Muscle layer of colon (tissue), 2 donors: Measurements from ENCODE around the gene THAP7.
A peak's percentile ranks its signal among the peaks of the same experiment; 100 is the strongest.

ENCODE experiments used
- H3K27ac ChIP-seq: one replicate; pipeline ENCODE4 v1.7.0; 2013; ENCODE audit warnings: low read depth, mild to moderate bottlenecking, low read length, moderate library complexity
- H3K27me3 ChIP-seq, 2 donors: one replicate each; pipeline ENCODE4 v1.7.0; 2013; ENCODE audit warnings: low read length in 2 of 2, mild to moderate bottlenecking in 2 of 2; ENCODE audit not compliant: insufficient read depth in 2 of 2, control insufficient read depth in 1 of 2
- H3K36me3 ChIP-seq: one replicate; pipeline ENCODE4 v1.7.0; 2013; ENCODE audit warnings: mild to moderate bottlenecking, low read length; ENCODE audit not compliant: insufficient read depth
- H3K4me1 ChIP-seq: one replicate; pipeline ENCODE4 v1.7.0; 2013; ENCODE audit warnings: mild to moderate bottlenecking, low read length; ENCODE audit not compliant: insufficient read depth
- H3K4me3 ChIP-seq, 2 donors: one replicate each; pipeline ENCODE4 v1.7.0; 2013; ENCODE audit warnings: low read length in 2 of 2, low read depth in 1 of 2, mild to moderate bottlenecking in 1 of 2, moderate library complexity in 1 of 2
- H3K9ac ChIP-seq: one replicate; pipeline ENCODE4 v1.7.0; 2013; ENCODE audit warnings: low read length
- H3K9me3 ChIP-seq: one replicate; pipeline ENCODE4 v1.7.0; 2013; ENCODE audit warnings: mild to moderate bottlenecking, low read length
- donor health status: abdominal sarcoma.
- donor health status: Adenocarcinoma of cecum.

The THAP7 gene

DNA sequence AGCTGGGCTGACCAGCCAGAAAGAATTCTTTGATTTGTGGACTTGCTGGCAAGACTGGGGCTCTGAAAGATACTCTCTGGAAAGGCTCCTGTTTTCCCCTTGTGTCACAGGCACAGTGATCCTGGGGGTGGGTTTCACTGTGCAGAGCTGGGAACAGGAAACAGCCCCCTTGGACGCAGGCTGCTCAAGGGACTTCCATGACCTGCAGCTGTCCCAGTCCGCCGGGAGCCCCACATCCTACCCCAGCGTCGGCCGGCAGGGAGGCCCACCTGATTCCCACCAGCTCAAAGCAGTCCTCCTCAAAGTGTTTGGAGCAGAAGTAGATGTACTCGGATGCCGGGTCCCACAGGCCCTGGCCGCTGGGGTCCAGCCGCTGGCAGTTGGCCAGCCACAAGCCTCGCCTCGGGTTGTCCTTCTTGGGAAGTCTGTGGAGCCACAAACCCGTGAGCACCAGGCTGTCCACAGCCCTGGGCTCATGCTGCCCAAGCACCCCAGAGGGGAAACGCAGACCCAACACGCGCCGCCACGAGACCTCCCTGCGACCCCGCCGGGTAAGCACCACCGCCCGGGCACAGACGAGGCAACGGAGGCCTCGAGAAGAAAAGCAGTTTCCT is 824 bp downstream of the THAP7 start:
- peaks cover 31% of the 10 kb centered on the region for H3K36me3 ChIP-seq
- H3K27ac ChIP-seq: peak overlapping the region; percentile 94
- H3K9me3 ChIP-seq: no peaks in the 10 kb centered on the region
- H3K9ac ChIP-seq: peak overlapping the region; percentile 90
- peaks cover 33% of the 10 kb centered on the region for H3K4me1 ChIP-seq
- H3K4me3 ChIP-seq: peak overlapping the region; percentile 81 to 97
- H3K27me3 ChIP-seq: no peaks in the 10 kb centered on the region

DNA sequence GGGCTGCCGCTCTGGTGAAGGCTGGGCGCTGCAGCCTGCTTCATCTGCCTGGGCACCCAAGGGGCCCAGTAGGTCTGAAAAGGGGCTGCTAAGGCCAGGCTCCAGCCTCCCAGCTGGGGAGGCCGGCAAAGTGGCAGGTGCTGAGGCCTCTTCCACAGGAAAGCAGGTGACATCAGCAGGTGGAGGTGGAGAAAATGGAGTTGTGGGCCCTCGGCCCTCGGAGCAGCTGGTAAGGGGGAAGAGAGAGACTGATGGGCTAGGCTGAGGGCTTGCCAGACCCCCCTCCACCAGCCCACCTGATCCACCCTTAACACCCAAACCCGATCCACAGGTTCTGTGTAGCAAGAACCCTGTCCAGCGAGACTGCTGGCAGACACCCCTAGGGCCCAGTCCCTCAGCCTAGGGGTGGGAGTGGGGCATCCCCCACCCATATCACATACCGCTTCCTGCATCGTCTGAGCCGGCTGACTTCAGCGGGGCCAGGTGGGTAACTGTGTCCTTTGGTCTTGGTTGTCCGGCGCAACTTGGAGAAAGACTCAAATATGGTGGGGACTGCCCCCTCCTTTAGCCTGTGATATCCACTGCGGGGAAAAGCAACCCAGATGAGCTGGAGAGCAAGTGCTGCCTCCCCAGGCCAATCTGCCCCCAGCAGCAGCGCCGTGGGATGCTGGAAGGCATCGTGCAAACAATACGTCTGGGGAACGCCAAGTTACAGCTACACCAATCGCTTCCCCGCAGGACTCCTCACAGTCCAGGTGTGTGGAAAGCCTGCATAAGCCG is 1.5 kb downstream of the THAP7 start:
- Histone ChIP-seq H3K27me3 (no peaks in the 10 kb centered on the region), H3K4me3 (peak overlapping the region; percentile 81 to 97), H3K4me1 (peaks cover 33% of the 10 kb centered on the region), H3K36me3 (peaks cover 34% of the 10 kb centered on the region), H3K27ac (peak overlapping the region; percentile 94), H3K9me3 (no peaks in the 10 kb centered on the region), H3K9ac (peak overlapping the region; percentile 90)

DNA sequence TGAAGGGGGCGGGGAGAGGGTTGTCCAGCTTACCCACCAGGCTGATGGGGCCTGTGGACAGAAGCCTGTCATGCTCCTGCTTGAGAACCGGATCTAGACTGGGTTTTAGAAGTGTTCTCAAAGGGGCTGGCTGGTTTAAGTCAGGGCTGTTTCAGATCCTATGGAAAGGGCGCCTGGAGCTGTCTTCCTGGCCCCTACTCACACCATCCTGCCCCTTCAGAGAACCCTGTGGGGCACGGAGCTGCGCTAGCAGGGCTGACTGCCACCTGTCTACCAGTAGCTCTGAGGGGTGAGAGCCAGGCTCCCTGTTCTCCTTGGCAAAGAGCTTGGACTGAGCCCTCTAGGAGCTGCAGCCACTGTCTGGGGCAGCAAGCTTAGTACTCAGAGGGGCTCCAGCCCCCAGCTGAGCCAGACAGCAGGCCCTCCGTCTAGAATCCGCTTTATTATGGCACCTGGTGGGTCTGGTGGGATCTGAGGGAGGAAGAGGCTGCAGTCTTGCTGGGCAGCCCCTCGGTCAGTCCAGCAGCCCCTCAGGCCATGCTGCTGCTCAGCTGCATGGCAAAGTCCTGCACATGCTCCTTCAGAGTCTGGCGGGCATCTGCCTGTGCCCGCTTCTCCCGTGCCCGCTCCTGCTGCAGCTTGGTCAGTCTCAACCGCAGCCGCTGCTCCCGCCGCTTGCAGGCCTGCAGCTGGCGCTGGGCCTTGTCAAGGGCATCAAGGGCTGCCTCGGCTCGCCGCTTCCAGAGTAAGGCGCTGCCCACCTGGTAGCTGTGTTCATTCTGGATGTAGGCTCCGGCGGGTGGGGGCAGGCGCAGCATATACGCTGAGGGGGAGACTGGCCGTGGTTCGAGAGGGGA is 2.3 kb downstream of the THAP7 start:
- Histone ChIP-seq H3K4me3 (peak overlapping the region in 1 of 2 donors; percentile 97), H3K4me1 (peaks cover 33% of the 10 kb centered on the region), H3K27ac (no peak overlapping the region), H3K9ac (peak overlapping the region; percentile 90), H3K9me3 (no peaks in the 10 kb centered on the region), H3K27me3 (no peaks in the 10 kb centered on the region), H3K36me3 (peaks cover 36% of the 10 kb centered on the region)

DNA sequence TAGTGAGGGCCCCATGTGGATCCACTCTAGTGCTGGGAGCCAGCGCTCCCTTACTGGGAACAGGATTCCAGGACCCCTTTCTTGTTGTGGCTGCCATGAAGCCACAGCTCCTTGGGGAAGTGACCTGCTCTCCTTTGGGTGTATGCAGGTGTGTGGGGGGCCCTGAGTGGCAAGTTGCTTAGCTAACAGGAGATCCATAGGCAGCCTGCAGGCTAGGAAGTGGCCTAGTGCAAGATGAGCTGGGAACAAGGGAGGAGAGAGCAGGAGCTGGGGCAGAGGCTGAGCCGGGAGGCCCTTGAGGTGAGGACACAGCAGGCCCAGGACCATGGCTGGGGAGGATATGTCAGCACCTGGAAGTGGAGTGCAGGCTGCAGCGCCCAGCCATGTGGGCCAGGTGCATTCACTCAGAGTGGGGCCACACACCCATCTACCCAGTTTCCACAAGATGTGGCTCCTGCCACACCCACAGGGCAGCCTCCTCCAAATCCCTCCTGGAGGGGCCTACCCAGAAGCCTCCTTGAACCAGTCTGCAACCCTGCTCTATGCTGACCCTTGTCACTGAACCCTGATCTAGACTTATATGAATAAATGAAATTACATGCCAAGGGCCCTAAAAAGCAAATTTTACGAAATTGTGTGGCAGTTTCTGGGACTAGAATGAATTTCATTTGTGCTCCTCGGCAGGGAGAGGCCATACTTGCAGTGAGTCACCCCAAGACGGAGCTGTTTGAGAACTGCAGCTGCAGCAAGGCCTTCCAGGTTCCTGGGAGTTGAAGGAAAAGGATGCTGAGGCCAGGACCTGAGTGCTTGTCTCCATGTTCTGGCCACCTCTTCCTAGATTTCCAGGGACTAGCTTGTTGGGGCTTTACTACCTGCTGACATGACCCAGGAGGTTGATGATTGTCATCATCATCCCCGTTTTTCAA is 3.2 kb downstream of the THAP7 start:
- no peaks in the 10 kb centered on the region for H3K27me3 ChIP-seq
- peaks cover 41% of the 10 kb centered on the region for H3K36me3 ChIP-seq
- no peak overlapping the region for H3K9ac ChIP-seq
- H3K27ac ChIP-seq: no peak overlapping the region
- H3K9me3 ChIP-seq: no peaks in the 10 kb centered on the region
- H3K4me3 ChIP-seq: no peak overlapping the region
- peaks cover 29% of the 10 kb centered on the region for H3K4me1 ChIP-seq

DNA sequence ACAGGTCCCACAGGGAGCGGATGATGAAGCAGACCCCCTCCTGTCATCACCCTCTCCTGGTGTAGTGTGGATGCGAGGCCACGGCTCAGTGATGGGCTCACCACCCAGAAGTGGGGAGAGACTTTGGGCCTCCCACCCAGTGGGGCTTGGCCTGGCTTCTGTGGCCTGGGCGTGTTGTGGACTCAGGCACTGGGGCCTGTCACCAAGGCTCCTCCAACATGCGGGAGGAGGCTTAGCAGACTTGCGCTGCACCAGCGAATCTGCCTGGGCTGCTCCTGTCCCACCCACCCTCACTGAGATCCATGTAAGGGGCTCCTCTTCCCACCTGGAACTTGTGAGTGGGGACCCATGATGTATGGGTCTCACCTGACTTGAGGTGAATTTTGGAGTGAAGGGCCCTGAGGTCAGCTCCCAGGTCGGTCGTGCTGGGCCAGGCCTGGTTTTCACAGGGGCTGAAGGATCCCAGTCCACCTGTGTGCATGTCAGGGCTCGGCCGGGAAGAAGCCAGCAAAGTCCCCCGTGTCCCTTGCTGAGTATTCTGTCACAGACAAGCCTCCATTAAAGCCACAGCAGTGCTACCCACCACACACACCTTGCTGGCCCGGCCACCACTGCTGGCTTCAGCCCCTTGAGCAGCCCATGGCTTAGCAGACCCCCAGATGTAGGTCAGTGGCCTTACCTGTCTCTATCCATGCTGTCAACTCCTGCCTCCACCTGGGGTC is 4.2 kb downstream of the THAP7 start:
- Histone ChIP-seq H3K27me3 (no peaks in the 10 kb centered on the region), H3K4me1 (peaks cover 20% of the 10 kb centered on the region), H3K27ac (no peak overlapping the region), H3K9ac (no peak overlapping the region), H3K36me3 (peaks cover 45% of the 10 kb centered on the region), H3K9me3 (no peaks in the 10 kb centered on the region), H3K4me3 (no peak overlapping the region)

DNA sequence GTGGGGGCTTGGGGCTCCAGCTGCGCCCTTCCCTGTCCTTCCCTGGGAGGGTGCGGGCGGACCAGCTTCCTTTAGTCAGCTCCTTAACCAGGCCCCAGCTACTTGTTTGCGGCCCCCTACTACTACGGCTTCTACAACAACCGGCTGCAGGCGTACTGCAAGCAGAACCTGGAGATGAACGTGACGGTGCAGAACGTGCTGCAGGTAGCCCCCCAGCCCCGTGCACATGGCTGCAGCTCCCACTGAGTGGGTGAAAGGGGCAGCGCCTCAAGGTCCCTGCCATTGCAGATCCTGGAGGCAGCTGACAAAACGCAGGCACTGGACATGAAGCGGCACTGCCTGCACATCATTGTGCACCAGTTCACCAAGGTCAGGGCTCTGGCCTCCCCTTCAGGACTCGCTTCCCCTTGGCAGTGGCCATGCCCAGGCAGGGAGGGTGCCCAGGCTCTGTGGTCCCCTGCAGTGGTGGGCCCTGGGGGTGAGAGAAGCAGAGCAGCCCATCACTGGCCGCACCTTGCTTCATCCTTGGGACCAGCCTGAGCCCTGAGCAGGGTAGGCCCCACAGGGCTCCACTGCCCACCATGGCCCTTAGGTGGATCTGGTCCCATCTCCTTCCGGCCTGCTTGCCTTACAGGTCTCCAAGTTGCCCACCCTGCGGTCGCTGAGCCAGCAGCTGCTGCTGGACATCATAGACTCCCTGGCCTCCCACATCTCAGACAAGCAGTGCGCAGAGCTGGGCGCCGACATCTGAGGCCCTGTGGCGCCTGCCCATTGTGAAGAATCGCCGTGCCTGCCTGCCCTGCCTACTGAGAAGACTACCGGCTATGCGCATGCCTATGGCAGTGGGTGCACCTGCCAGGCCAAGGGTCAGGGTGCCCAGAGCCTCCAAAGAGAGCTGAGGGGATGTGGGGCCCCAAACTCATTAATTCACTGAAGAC is 5.1 kb downstream of the THAP7 start:
- Histone ChIP-seq H3K4me3 (no peak overlapping the region), H3K27ac (no peak overlapping the region), H3K9ac (no peak overlapping the region), H3K4me1 (peaks cover 20% of the 10 kb centered on the region), H3K9me3 (no peaks in the 10 kb centered on the region), H3K36me3 (peaks cover 53% of the 10 kb centered on the region), H3K27me3 (no peaks in the 10 kb centered on the region)

DNA sequence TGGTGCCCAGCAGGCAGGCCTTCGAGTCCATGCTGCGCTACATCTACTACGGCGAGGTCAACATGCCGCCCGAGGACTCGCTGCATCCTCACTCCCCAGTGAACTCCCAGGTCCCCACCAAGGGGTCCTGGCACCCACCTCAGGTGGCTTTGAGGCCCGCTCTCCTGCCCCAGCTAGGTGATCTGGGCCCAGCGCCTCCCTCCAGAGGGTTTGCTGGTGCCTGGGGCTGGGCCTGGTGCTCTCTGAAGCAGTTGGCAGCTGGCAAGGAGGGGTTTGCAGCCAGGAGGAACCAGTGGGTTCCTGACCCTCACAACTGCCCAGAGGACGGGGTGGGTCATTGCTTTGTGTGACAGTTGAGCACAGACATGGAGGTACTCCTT is 5.9 kb downstream of the THAP7 start:
- H3K36me3 ChIP-seq: peaks cover 62% of the 10 kb centered on the region
- no peak overlapping the region for H3K4me3 ChIP-seq
- no peaks in the 10 kb centered on the region for H3K9me3 ChIP-seq
- H3K9ac ChIP-seq: no peak overlapping the region
- no peaks in the 10 kb centered on the region for H3K27me3 ChIP-seq
- peaks cover 16% of the 10 kb centered on the region for H3K4me1 ChIP-seq
- H3K27ac ChIP-seq: no peak overlapping the region

DNA sequence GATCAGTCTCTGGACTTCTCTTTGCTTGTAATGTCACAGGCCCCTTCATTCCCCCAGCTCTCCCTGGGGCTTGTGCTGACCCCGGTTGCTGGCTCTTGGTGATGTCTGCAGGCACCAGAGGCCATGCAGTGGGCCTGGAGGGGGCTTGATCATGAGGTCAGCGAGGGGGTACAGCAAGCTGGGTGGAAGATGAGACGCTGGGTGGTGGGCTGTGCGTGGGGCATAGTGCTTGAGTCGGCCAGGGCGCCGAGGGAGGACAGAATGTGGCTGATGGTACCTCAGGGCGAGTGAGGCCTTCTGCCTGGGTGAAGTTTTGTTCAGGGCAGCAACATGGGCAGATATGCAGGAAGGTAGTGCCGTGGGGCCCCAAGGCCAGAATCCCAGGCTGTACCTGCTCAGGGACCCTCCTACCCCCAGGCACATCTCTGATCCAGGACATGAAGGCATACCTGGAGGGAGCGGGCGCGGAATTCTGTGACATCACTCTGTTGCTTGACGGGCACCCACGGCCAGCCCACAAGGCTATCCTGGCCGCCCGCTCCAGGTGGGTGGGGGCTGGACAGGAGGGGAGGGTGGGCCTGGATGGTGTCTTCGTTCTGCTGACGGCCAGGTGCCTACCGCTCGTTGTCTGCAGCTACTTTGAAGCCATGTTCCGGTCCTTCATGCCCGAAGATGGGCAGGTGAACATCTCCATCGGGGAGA is 6.4 kb downstream of the THAP7 start:
- H3K4me3 ChIP-seq: no peak overlapping the region
- no peaks in the 10 kb centered on the region for H3K27me3 ChIP-seq
- H3K36me3 ChIP-seq: peaks cover 67% of the 10 kb centered on the region
- H3K9ac ChIP-seq: no peak overlapping the region
- peaks cover 10% of the 10 kb centered on the region for H3K4me1 ChIP-seq
- H3K9me3 ChIP-seq: no peaks in the 10 kb centered on the region
- no peak overlapping the region for H3K27ac ChIP-seq

DNA sequence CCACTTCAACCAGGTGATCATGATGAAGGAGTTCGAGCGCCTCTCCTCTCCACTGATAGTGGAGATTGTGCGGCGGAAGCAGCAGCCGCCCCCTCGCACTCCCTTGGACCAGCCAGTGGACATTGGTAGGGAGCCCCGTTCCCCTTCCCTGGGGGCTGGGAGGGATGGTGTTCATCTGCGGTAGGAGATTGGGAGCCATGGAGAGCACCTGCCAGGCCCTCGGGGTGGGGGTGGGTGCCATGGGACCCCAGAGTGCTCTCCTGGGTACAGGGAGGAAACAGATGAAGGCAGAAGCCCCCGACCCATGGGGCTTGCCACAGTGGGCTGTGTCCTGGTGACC is 7.0 kb downstream of the THAP7 start:
- Histone ChIP-seq H3K4me1 (peaks cover 4% of the 10 kb centered on the region), H3K27me3 (no peaks in the 10 kb centered on the region), H3K27ac (no peak overlapping the region), H3K9ac (no peak overlapping the region), H3K4me3 (no peak overlapping the region), H3K36me3 (peaks cover 64% of the 10 kb centered on the region), H3K9me3 (no peaks in the 10 kb centered on the region)
